Loucy (cell line): Measurements from ENCODE around the gene ACE.
"Not testable (repeated sequence)": the region's sequence is repeated elsewhere in the genome, so short reads cannot be mapped to it uniquely, and the experiment has no call there.

ENCODE experiments used
- EZH2phosphoT487 ChIP-seq: fragments of 200-600 bp; IDR thresholded peaks from 2 replicates; pipeline ENCODE4 v1.6.1; 2018; ENCODE audit warnings: antibody characterized with exemption, mild to moderate bottlenecking, moderate library complexity, borderline replicate concordance
- TF ChIP-seq, protein P1 (sequence below): fragments of 200-600 bp; sonication (generic); conservative IDR thresholded peaks from 2 replicates; pipeline ENCODE4 v1.5.1; 2014; ENCODE audit warnings: mild to moderate bottlenecking, antibody characterized with exemption, low read length

GRCh38 chr17:63468099-63468498, 8.8 kb upstream of the ACE start:
- TF ChIP-seq, protein P1, sequence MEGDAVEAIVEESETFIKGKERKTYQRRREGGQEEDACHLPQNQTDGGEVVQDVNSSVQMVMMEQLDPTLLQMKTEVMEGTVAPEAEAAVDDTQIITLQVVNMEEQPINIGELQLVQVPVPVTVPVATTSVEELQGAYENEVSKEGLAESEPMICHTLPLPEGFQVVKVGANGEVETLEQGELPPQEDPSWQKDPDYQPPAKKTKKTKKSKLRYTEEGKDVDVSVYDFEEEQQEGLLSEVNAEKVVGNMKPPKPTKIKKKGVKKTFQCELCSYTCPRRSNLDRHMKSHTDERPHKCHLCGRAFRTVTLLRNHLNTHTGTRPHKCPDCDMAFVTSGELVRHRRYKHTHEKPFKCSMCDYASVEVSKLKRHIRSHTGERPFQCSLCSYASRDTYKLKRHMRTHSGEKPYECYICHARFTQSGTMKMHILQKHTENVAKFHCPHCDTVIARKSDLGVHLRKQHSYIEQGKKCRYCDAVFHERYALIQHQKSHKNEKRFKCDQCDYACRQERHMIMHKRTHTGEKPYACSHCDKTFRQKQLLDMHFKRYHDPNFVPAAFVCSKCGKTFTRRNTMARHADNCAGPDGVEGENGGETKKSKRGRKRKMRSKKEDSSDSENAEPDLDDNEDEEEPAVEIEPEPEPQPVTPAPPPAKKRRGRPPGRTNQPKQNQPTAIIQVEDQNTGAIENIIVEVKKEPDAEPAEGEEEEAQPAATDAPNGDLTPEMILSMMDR, result not testable (repeated sequence)
- TF ChIP-seq EZH2phosphoT487, result not testable (repeated sequence)
